HG02610 (cell line): ENCODE results near the gene KRTAP17-1.
"Not testable (repeated sequence)": the region's sequence is repeated elsewhere in the genome, so short reads cannot be mapped to it uniquely, and the experiment has no call there.

Source experiments
- ATAC-seq: cut with Tn5 transposase; IDR thresholded peaks from one replicate; pipeline ENCODE4 v1.9.1; 2021; ENCODE audit warnings: mild to moderate bottlenecking, moderate library complexity; ENCODE audit not compliant: unreplicated experiment

The KRTAP17-1 gene

GRCh38 chr17:41307647-41308046 lies 7.9 kb downstream of the KRTAP17-1 start:
- ATAC-seq: no peak

- no peak for ATAC-seq
Observed at GRCh38 chr17:41304091-41304490, 11.4 kb downstream of the KRTAP17-1 start.

GRCh38 chr17:41302981-41303380 lies 12.5 kb downstream of the KRTAP17-1 start:
- no peak for ATAC-seq

- ATAC-seq: no peak
Observed at GRCh38 chr17:41301916-41302901, 13.3 kb downstream of the KRTAP17-1 start, which contains the start of gene KRTAP29-1. KRTAP29-1 (minus strand) TSS chr17:41302851; CDS start chr17:41302851, 0 bp downstream.

- ATAC-seq: no peak
Observed at GRCh38 chr17:41301204-41301790, 14.2 kb downstream of the KRTAP17-1 start.

- ATAC-seq: no peak
Observed at GRCh38 chr17:41298458-41299135, 16.9 kb downstream of the KRTAP17-1 start.

- ATAC-seq: no peak
Observed at GRCh38 chr17:41296846-41297245, 18.7 kb downstream of the KRTAP17-1 start.

- no peak for ATAC-seq
Observed at GRCh38 chr17:41294016-41294415, 21.5 kb downstream of the KRTAP17-1 start.

- no peak for ATAC-seq
Observed at GRCh38 chr17:41287050-41287449, 28.5 kb downstream of the KRTAP17-1 start.

- ATAC-seq: no peak
Observed at GRCh38 chr17:41284546-41284945, 31.0 kb downstream of the KRTAP17-1 start.

GRCh38 chr17:41284043-41284442 lies 31.5 kb downstream of the KRTAP17-1 start:
- ATAC-seq: no peak

GRCh38 chr17:41278176-41278955 lies 37.1 kb downstream of the KRTAP17-1 start:
- ATAC-seq: no peak

GRCh38 chr17:41275648-41276190 lies 39.8 kb downstream of the KRTAP17-1 start, which contains the start of gene KRTAP9-7:
KRTAP9-7 (plus strand) TSS chr17:41275698; CDS start chr17:41275698, 0 bp downstream.
- not testable (repeated sequence) for ATAC-seq

GRCh38 chr17:41271858-41272257 lies 43.7 kb downstream of the KRTAP17-1 start:
- ATAC-seq: no peak

- ATAC-seq: not testable (repeated sequence)
Observed at GRCh38 chr17:41271323-41271722, 44.2 kb downstream of the KRTAP17-1 start.

- no peak for ATAC-seq
Observed at GRCh38 chr17:41267711-41268110, 47.8 kb downstream of the KRTAP17-1 start.

GRCh38 chr17:41265078-41265477 lies 50.4 kb downstream of the KRTAP17-1 start, which contains the start of gene KRTAP9-6:
KRTAP9-6 (plus strand) TSS chr17:41265378; CDS start chr17:41265378, 0 bp downstream.
- no peak for ATAC-seq
